ENCODE data around the gene FLNB. TPM values are rescaled to one million over a fixed set of nuclear protein-coding genes. Genes with fewer than 3 reads are reported as not detected.

Gene FLNB
- polyA plus RNA-seq, 1 donor from 2014 or later: 10.3 TPM

DNA sequence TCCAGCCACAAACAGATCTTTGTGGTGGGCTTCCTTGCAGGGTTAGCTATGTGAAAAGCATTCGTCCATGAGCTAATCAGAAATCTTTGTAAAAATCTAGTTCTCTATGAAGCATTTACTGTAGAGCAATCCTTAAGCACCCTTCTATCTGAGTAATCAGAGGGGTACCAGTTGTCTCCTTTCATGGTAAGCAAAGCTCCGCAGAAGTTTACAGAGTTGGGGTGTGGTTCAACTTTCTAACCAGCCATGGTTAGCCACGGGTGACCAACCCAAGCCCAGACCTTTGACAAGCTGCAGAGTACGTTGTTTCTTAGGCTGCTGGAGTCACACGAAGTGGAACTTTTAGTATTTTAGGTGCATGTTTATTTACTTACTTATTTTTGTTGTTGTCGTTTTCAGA lies 77.4 kb downstream of the FLNB start:
- H3K4me3 ChIP-seq (ENCODE audit: low read length): no peak overlapping the region
- H4K20me1 ChIP-seq (ENCODE audit: insufficient read depth): no peaks in the 10 kb centered on the region
- no peaks in the 10 kb centered on the region for H3F3A ChIP-seq (ENCODE audit: insufficient read depth, low read length, poor library complexity, severe bottlenecking)
- no peaks in the 10 kb centered on the region for H3K9me2 ChIP-seq (ENCODE audit: insufficient read depth, low read length)
- no peak overlapping the region for H3K27ac ChIP-seq (ENCODE audit: low read length)
- no peaks in the 10 kb centered on the region for H3K9me3 ChIP-seq (ENCODE audit: low read length)
- no peak overlapping the region for H2AFZ ChIP-seq (ENCODE audit: low read depth, low read length)
- no peaks in the 10 kb centered on the region for H3K36me3 ChIP-seq (ENCODE audit: insufficient read depth, low read length)
- no peaks in the 10 kb centered on the region for H3K79me2 ChIP-seq (replicated peaks; ENCODE audit: insufficient read depth, low read length)
- H3K27me3 ChIP-seq (ENCODE audit: insufficient read depth, low read depth, low read length): no peaks in the 10 kb centered on the region
- TF ChIP-seq, protein P1, sequence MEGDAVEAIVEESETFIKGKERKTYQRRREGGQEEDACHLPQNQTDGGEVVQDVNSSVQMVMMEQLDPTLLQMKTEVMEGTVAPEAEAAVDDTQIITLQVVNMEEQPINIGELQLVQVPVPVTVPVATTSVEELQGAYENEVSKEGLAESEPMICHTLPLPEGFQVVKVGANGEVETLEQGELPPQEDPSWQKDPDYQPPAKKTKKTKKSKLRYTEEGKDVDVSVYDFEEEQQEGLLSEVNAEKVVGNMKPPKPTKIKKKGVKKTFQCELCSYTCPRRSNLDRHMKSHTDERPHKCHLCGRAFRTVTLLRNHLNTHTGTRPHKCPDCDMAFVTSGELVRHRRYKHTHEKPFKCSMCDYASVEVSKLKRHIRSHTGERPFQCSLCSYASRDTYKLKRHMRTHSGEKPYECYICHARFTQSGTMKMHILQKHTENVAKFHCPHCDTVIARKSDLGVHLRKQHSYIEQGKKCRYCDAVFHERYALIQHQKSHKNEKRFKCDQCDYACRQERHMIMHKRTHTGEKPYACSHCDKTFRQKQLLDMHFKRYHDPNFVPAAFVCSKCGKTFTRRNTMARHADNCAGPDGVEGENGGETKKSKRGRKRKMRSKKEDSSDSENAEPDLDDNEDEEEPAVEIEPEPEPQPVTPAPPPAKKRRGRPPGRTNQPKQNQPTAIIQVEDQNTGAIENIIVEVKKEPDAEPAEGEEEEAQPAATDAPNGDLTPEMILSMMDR (IDR thresholded peaks at IDR 0.05; ENCODE audit: poor library complexity, severe bottlenecking): no peak
- TF ChIP-seq TAF1 (IDR thresholded peaks at IDR 0.05; ENCODE audit: low read depth): no peak
- TF ChIP-seq EZH2 (IDR thresholded peaks at IDR 0.05; ENCODE audit: borderline replicate concordance, insufficient read depth, low read length, poor library complexity, severe bottlenecking): no peak
- TF ChIP-seq, protein P2, sequence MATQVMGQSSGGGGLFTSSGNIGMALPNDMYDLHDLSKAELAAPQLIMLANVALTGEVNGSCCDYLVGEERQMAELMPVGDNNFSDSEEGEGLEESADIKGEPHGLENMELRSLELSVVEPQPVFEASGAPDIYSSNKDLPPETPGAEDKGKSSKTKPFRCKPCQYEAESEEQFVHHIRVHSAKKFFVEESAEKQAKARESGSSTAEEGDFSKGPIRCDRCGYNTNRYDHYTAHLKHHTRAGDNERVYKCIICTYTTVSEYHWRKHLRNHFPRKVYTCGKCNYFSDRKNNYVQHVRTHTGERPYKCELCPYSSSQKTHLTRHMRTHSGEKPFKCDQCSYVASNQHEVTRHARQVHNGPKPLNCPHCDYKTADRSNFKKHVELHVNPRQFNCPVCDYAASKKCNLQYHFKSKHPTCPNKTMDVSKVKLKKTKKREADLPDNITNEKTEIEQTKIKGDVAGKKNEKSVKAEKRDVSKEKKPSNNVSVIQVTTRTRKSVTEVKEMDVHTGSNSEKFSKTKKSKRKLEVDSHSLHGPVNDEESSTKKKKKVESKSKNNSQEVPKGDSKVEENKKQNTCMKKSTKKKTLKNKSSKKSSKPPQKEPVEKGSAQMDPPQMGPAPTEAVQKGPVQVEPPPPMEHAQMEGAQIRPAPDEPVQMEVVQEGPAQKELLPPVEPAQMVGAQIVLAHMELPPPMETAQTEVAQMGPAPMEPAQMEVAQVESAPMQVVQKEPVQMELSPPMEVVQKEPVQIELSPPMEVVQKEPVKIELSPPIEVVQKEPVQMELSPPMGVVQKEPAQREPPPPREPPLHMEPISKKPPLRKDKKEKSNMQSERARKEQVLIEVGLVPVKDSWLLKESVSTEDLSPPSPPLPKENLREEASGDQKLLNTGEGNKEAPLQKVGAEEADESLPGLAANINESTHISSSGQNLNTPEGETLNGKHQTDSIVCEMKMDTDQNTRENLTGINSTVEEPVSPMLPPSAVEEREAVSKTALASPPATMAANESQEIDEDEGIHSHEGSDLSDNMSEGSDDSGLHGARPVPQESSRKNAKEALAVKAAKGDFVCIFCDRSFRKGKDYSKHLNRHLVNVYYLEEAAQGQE (IDR thresholded peaks at IDR 0.05; ENCODE audit: borderline replicate concordance): no peak
- TF ChIP-seq MXI1 (conservative IDR thresholded peaks at IDR 0.05; ENCODE audit: poor library complexity, severe bottlenecking): no peak
- no peak for TF ChIP-seq SMC3 (conservative IDR thresholded peaks at IDR 0.05; ENCODE audit: poor library complexity)
- TF ChIP-seq POLR2AphosphoS5 (IDR thresholded peaks at IDR 0.05): no peak
- no peak for TF ChIP-seq RAD21 (conservative IDR thresholded peaks at IDR 0.05)
- TF ChIP-seq EP300 (conservative IDR thresholded peaks at IDR 0.05; ENCODE audit: poor library complexity, severe bottlenecking): no peak
- no peak overlapping the region for H3K9ac ChIP-seq (ENCODE audit: low read length)
- H3K4me2 ChIP-seq (ENCODE audit: low read length): no peak overlapping the region

DNA sequence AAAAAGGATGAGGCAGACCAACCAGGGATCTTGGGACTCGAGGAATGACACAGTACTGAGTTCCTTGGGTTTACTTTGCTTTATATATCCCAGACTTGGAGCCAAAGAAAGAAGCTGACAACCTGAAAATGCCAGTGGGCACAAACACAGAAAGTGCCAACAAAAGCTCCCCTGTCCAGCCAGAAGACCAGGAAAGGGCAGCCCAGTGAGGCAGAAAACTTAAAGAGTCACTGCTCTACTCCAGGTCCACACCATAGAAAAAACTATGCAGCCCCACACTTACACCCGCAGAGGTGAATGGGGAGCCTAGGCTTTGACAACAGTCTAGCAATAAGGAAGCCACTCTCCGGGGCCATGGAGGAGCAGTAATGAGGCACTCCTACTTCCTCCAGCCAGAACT lies 80.3 kb downstream of the FLNB start:
- Histone ChIP-seq H3F3A (ENCODE audit: insufficient read depth, low read length, poor library complexity, severe bottlenecking) (no peaks in the 10 kb centered on the region), H3K4me2 (ENCODE audit: low read length) (no peak overlapping the region), H3K27ac (ENCODE audit: low read length) (no peak overlapping the region), H4K20me1 (ENCODE audit: insufficient read depth) (no peaks in the 10 kb centered on the region), H3K4me3 (ENCODE audit: low read length) (no peak overlapping the region), H2AFZ (ENCODE audit: low read depth, low read length) (no peak overlapping the region), H3K9me2 (ENCODE audit: insufficient read depth, low read length) (no peaks in the 10 kb centered on the region), H3K9me3 (ENCODE audit: low read length) (no peaks in the 10 kb centered on the region), H3K36me3 (ENCODE audit: insufficient read depth, low read length) (no peaks in the 10 kb centered on the region), H3K9ac (ENCODE audit: low read length) (no peak overlapping the region), H3K79me2 (replicated peaks; ENCODE audit: insufficient read depth, low read length) (no peaks in the 10 kb centered on the region), H3K27me3 (ENCODE audit: insufficient read depth, low read depth, low read length) (no peaks in the 10 kb centered on the region)
- TF ChIP-seq, protein P2 (IDR thresholded peaks at IDR 0.05; ENCODE audit: borderline replicate concordance): no peak
- TF ChIP-seq EP300 (conservative IDR thresholded peaks at IDR 0.05; ENCODE audit: poor library complexity, severe bottlenecking) (no peak), SMC3 (conservative IDR thresholded peaks at IDR 0.05; ENCODE audit: poor library complexity) (no peak), TAF1 (IDR thresholded peaks at IDR 0.05; ENCODE audit: low read depth) (no peak), POLR2AphosphoS5 (IDR thresholded peaks at IDR 0.05) (no peak), MXI1 (conservative IDR thresholded peaks at IDR 0.05; ENCODE audit: poor library complexity, severe bottlenecking) (no peak), RAD21 (conservative IDR thresholded peaks at IDR 0.05) (no peak), EZH2 (IDR thresholded peaks at IDR 0.05; ENCODE audit: borderline replicate concordance, insufficient read depth, low read length, poor library complexity, severe bottlenecking) (no peak)
- TF ChIP-seq, protein P1 (IDR thresholded peaks at IDR 0.05; ENCODE audit: poor library complexity, severe bottlenecking): no peak
